Loucy (cell line): ENCODE measurements around the gene HOXA11.

Experiments used
- H2AFZ ChIP-seq: fragments of 200-600 bp; sonication (generic); 2 replicates; pipeline ENCODE4 v1.6.0; 2016; ENCODE audit warnings: antibody characterized with exemption, mild to moderate bottlenecking, low read length, moderate library complexity
- H3F3A ChIP-seq: fragments of 200-600 bp; 2 replicates; pipeline ENCODE4 v1.6.0; 2016; ENCODE audit warnings: antibody characterized with exemption, low read depth, mild to moderate bottlenecking
- H3K27me3 ChIP-seq: fragments of 200-600 bp; sonication (generic); 2 replicates; pipeline ENCODE4 v1.6.1; 2014; ENCODE audit warnings: low read length, mild to moderate bottlenecking; ENCODE audit not compliant: insufficient read depth, poor library complexity, severe bottlenecking
- H3K36me3 ChIP-seq: fragments of 200-600 bp; sonication (generic); 2 replicates; pipeline ENCODE4 v1.6.1; 2016; ENCODE audit warnings: low read length; ENCODE audit not compliant: insufficient read depth
- H3K4me1 ChIP-seq: fragments of 200-600 bp; sonication (generic); 2 replicates; pipeline ENCODE4 v1.5.1; 2014; ENCODE audit warnings: low read length, mild to moderate bottlenecking; ENCODE audit not compliant: insufficient read depth, poor library complexity, severe bottlenecking
- H3K4me2 ChIP-seq: fragments of 200-600 bp; sonication (generic); 2 replicates; pipeline ENCODE4 v1.6.0; 2014; ENCODE audit warnings: antibody characterized with exemption, low read length, low read depth, mild to moderate bottlenecking; ENCODE audit not compliant: poor library complexity, severe bottlenecking
- H3K4me3 ChIP-seq: fragments of 200-600 bp; sonication (generic); 2 replicates; pipeline ENCODE4 v1.5.1; 2014; ENCODE audit warnings: low read length, mild to moderate bottlenecking, mixed read lengths; ENCODE audit not compliant: poor library complexity, severe bottlenecking
- H3K79me2 ChIP-seq: fragments of 200-600 bp; sonication (generic); 2 replicates; pipeline ENCODE4 v1.6.1; 2014; ENCODE audit warnings: low read length; ENCODE audit not compliant: insufficient read depth
- H3K9ac ChIP-seq: fragments of 200-600 bp; sonication (generic); 2 replicates; pipeline ENCODE4 v1.6.0; 2014; ENCODE audit warnings: mild to moderate bottlenecking, low read depth, low read length, moderate library complexity; ENCODE audit not compliant: poor library complexity, severe bottlenecking
- H3K9me2 ChIP-seq: fragments of 200-600 bp; sonication (generic); replicated peaks from 2 replicates; pipeline ENCODE4 v1.6.1; 2016; ENCODE audit warnings: low read depth, low read length, mixed read lengths
- H3K9me3 ChIP-seq: fragments of 200-600 bp; sonication (generic); 2 replicates; pipeline ENCODE4 v1.6.1; 2014; ENCODE audit warnings: mild to moderate bottlenecking, antibody characterized with exemption, low read length, low read depth; ENCODE audit not compliant: insufficient read depth
- H4K20me1 ChIP-seq: fragments of 200-600 bp; sonication (generic); 2 replicates; pipeline ENCODE4 v1.6.0; 2014; ENCODE audit warnings: antibody characterized with exemption, low read length, mild to moderate bottlenecking; ENCODE audit not compliant: insufficient read depth, poor library complexity, severe bottlenecking
- EZH2phosphoT487 ChIP-seq: fragments of 200-600 bp; IDR thresholded peaks from 2 replicates; pipeline ENCODE4 v1.6.1; 2018; ENCODE audit warnings: antibody characterized with exemption, mild to moderate bottlenecking, moderate library complexity, borderline replicate concordance
- TF ChIP-seq, protein P1 (sequence below): fragments of 200-600 bp; sonication (generic); conservative IDR thresholded peaks from 2 replicates; pipeline ENCODE4 v1.5.1; 2014; ENCODE audit warnings: mild to moderate bottlenecking, antibody characterized with exemption, low read length

Gene HOXA11

DNA sequence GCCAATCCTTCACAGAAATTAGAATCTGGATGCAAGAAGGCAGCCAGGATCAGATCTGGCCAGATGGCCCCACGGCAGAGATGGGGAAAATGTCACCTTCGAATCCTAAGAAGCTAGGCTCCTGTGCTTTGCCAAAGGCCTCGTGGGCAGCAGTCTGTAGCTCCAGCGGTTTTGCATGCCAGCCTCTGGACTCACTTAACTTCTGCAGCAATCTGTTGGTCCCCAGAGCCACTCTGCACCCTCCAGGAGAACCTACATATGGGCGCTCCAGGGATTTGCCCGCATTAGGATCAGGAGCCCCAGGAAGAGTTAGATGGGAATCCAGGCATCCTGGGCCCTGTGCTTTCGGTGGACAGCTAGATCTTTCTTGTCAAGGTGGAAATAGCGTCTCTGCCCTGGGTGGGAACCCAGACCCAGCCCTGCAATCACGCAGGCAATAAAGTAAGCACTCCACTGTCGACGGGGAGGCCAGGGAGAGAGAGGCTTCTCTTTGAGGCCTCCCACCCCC is 25.0 kb upstream of the HOXA11 start:
- Histone ChIP-seq H3K4me2 (no peak overlapping the region), H3K9me3 (no peaks in the 10 kb centered on the region), H3K4me1 (no peaks in the 10 kb centered on the region), H3K9me2 (no peaks in the 10 kb centered on the region), H3K9ac (no peak overlapping the region), H3K27me3 (no peaks in the 10 kb centered on the region), H3K36me3 (no peaks in the 10 kb centered on the region), H3F3A (no peaks in the 10 kb centered on the region), H3K79me2 (no peaks in the 10 kb centered on the region), H4K20me1 (no peaks in the 10 kb centered on the region), H2AFZ (no peak overlapping the region), H3K4me3 (no peak overlapping the region)
- TF ChIP-seq, protein P1, sequence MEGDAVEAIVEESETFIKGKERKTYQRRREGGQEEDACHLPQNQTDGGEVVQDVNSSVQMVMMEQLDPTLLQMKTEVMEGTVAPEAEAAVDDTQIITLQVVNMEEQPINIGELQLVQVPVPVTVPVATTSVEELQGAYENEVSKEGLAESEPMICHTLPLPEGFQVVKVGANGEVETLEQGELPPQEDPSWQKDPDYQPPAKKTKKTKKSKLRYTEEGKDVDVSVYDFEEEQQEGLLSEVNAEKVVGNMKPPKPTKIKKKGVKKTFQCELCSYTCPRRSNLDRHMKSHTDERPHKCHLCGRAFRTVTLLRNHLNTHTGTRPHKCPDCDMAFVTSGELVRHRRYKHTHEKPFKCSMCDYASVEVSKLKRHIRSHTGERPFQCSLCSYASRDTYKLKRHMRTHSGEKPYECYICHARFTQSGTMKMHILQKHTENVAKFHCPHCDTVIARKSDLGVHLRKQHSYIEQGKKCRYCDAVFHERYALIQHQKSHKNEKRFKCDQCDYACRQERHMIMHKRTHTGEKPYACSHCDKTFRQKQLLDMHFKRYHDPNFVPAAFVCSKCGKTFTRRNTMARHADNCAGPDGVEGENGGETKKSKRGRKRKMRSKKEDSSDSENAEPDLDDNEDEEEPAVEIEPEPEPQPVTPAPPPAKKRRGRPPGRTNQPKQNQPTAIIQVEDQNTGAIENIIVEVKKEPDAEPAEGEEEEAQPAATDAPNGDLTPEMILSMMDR: no peak
- TF ChIP-seq EZH2phosphoT487: no peak

DNA sequence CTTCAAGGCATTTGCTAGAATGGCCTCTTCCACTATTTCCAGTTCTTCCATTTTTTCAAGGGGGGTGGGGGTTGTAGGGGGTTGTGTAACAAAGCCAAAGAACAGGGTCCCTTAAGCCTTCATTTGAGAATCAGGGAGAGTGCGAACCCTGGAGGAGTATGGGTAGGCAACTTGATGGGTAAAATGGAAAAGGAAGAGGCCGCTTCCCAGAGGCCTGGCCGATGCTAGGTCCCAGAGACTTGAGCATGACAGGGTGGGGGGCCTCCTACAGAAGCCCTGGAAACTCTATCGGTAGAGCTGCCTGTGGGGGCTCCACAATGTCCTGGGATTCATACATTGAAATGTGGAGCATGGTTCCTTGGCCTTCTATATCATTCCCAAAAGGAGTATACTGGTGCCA is 24.0 kb upstream of the HOXA11 start:
- H3K9me2 ChIP-seq: no peaks in the 10 kb centered on the region
- H4K20me1 ChIP-seq: no peaks in the 10 kb centered on the region
- H3K4me1 ChIP-seq: no peaks in the 10 kb centered on the region
- no peaks in the 10 kb centered on the region for H3F3A ChIP-seq
- H3K4me2 ChIP-seq: no peak overlapping the region
- no peaks in the 10 kb centered on the region for H3K79me2 ChIP-seq
- H3K4me3 ChIP-seq: no peak overlapping the region
- H3K27me3 ChIP-seq: no peaks in the 10 kb centered on the region
- no peaks in the 10 kb centered on the region for H3K9me3 ChIP-seq
- H3K9ac ChIP-seq: no peak overlapping the region
- H2AFZ ChIP-seq: no peak overlapping the region
- no peak for TF ChIP-seq EZH2phosphoT487
- TF ChIP-seq, protein P1: no peak
- no peaks in the 10 kb centered on the region for H3K36me3 ChIP-seq

DNA sequence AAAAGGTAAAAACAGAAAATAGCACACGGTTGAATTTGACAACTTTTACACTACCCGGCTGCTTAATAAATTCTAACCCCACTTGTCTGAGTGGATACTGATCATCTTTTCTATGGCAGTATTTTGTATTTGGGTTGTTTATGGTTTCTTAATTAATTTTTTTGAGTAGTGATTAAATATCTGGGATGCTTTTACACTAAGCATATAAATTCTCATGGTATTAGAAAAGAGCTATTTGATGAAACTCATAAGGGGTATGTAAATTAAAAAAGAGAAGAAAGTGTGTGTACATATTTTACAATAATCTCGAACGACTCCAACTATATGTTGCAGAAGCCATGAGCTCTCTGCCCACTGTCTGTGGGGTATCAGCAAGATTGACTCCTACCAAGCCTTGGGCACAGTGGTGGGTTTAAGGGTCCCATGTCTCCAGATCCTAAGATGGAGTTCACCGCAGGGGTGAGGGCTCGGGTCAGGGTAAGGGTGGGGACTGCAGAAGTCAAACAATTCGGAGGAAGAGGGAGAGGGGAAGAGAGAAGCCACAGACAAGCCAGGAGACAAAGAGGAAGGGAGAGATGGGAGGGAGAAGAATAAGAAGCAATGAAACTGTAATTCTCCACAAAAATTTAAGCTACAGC is 22.4 kb upstream of the HOXA11 start:
- Histone ChIP-seq H3K4me2 (no peak overlapping the region), H2AFZ (no peak overlapping the region), H3K27me3 (no peaks in the 10 kb centered on the region), H3K9ac (no peak overlapping the region), H3K79me2 (peaks cover 7% of the 10 kb centered on the region), H3K9me3 (no peaks in the 10 kb centered on the region), H4K20me1 (no peaks in the 10 kb centered on the region), H3K9me2 (no peaks in the 10 kb centered on the region), H3F3A (no peaks in the 10 kb centered on the region), H3K4me3 (no peak overlapping the region), H3K4me1 (peaks cover under 1% of the 10 kb centered on the region), H3K36me3 (no peaks in the 10 kb centered on the region)
- TF ChIP-seq, protein P1: no peak
- TF ChIP-seq EZH2phosphoT487: no peak
